Activated CD4-positive, alpha-beta T cell treated with anti-CD3 and anti-CD28 coated beads, Interleukin-2, amount 50 U/mL, for 48 hours (primary cell): Measurements from ENCODE around the gene MCEMP1.
A peak's percentile ranks its signal among the peaks of the same experiment; 100 is the strongest.

Experiments
- DNase-seq, 2 experiments: peaks; one replicate each; pipeline ENCODE4 v3.0.0-alpha.2; 2020

Gene MCEMP1

GRCh38 chr19:7643629-7644549, 33.0 kb upstream of the MCEMP1 start:
- DNase-seq = peak; percentile 26 to 32

- DNase-seq = no peak
Observed at GRCh38 chr19:7644550-7644877, 32.4 kb upstream of the MCEMP1 start.

- DNase-seq = no peak
Observed at GRCh38 chr19:7645163-7645562, 31.7 kb upstream of the MCEMP1 start.

GRCh38 chr19:7645656-7646425, 31.0 kb upstream of the MCEMP1 start:
- no peak for DNase-seq

- DNase-seq = no peak
Observed at GRCh38 chr19:7646426-7646700, 30.5 kb upstream of the MCEMP1 start.

GRCh38 chr19:7647156-7647555, 29.7 kb upstream of the MCEMP1 start:
- no peak for DNase-seq

- no peak for DNase-seq
Observed at GRCh38 chr19:7648265-7649014, 28.4 kb upstream of the MCEMP1 start.

GRCh38 chr19:7650148-7650547, 26.7 kb upstream of the MCEMP1 start:
- DNase-seq = no peak

GRCh38 chr19:7652061-7652641, 24.7 kb upstream of the MCEMP1 start:
- peak; percentile 87 to 90 for DNase-seq

GRCh38 chr19:7654401-7654800, 22.5 kb upstream of the MCEMP1 start:
- DNase-seq = no peak

GRCh38 chr19:7655581-7655980, 21.3 kb upstream of the MCEMP1 start:
- no peak for DNase-seq

GRCh38 chr19:7657131-7657751, 19.6 kb upstream of the MCEMP1 start:
- peak; percentile 36 to 44 for DNase-seq

- peak; percentile 25 to 43 for DNase-seq
Observed at GRCh38 chr19:7658219-7658686, 18.6 kb upstream of the MCEMP1 start.

- no peak for DNase-seq
Observed at GRCh38 chr19:7661744-7662538, 14.9 kb upstream of the MCEMP1 start.

- no peak for DNase-seq
Observed at GRCh38 chr19:7662657-7663056, 14.2 kb upstream of the MCEMP1 start.

- DNase-seq = no peak
Observed at GRCh38 chr19:7663706-7664105, 13.2 kb upstream of the MCEMP1 start.

- no peak for DNase-seq
Observed at GRCh38 chr19:7665076-7665475, 11.8 kb upstream of the MCEMP1 start.

GRCh38 chr19:7668842-7669241, 8.0 kb upstream of the MCEMP1 start, which contains the start of gene RETN:
RETN (plus strand) TSS chr19:7669049; CDS start chr19:7669327, 278 bp downstream.
- DNase-seq = no peak

- no peak for DNase-seq
Observed at GRCh38 chr19:7669641-7670040, 7.2 kb upstream of the MCEMP1 start.

- no peak for DNase-seq
Observed at GRCh38 chr19:7670150-7670783, 6.6 kb upstream of the MCEMP1 start.

- DNase-seq = no peak
Observed at GRCh38 chr19:7670790-7671189, 6.1 kb upstream of the MCEMP1 start.
